NT2/D1 (cell line): ENCODE measurements around the gene GLIPR1L2.
"Not testable (repeated sequence)": the region's sequence is repeated elsewhere in the genome, so short reads cannot be mapped to it uniquely, and the experiment has no call there.

Source experiments
- DNase-seq: peaks from one replicate; pipeline ENCODE4 v3.0.0-alpha.2; 2011; ENCODE audit warnings: low read depth, low spot score
- H3K27me3 ChIP-seq: 2 replicates; pipeline ENCODE4 v1.6.0; 2011; ENCODE audit warnings: mild to moderate bottlenecking; ENCODE audit not compliant: insufficient read length, insufficient read depth
- H3K36me3 ChIP-seq: 2 replicates; pipeline ENCODE4 v1.6.1; 2011; ENCODE audit warnings: mild to moderate bottlenecking, low read length, mixed read lengths; ENCODE audit not compliant: insufficient read depth, insufficient read length
- H3K4me1 ChIP-seq: 2 replicates; pipeline ENCODE4 v1.5.1; 2011; ENCODE audit not compliant: insufficient read depth, insufficient read length
- H3K4me3 ChIP-seq: 2 replicates; pipeline ENCODE4 v1.5.1; 2011; ENCODE audit warnings: low read depth; ENCODE audit not compliant: insufficient read length
- H3K9ac ChIP-seq: 2 replicates; pipeline ENCODE4 v1.6.0; 2011; ENCODE audit warnings: low read depth; ENCODE audit not compliant: insufficient read length
- H3K9me3 ChIP-seq: 2 replicates; pipeline ENCODE4 v1.5.1; 2011; ENCODE audit warnings: mild to moderate bottlenecking, low read length; ENCODE audit not compliant: insufficient read depth
- SUZ12 ChIP-seq: IDR thresholded peaks from 2 replicates; pipeline ENCODE4 v1.6.1; 2011; ENCODE audit not compliant: insufficient read length, insufficient read depth; ENCODE audit errors: extremely low read depth
- YY1 ChIP-seq: IDR thresholded peaks from 2 replicates; pipeline ENCODE4 v1.6.1; 2011; ENCODE audit not compliant: insufficient read length, insufficient read depth
- ZNF274 ChIP-seq: IDR thresholded peaks from 2 replicates; pipeline ENCODE4 v1.6.1; 2011; ENCODE audit warnings: mild to moderate bottlenecking, low read depth, low read length

Gene GLIPR1L2

DNA sequence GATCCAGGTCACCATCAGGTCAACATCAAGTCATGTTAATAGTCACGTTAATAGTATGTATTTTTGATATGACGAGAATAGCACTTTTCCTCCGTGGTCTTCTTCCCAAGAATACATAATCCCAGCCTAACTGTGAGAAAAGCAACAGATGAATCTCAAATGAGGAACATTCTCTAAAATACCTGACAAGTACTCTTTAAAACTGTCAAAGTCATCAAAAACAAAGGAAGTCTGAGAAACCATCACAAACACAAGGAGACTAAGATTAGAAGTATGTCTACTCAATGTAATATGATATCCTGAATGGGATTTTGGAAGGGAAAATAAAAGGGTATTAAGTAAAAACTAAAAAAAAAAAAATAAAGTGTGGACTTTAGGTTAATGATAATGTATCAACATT lies 52.8 kb downstream of the GLIPR1L2 start:
- Histone ChIP-seq H3K9me3 (peaks cover 34% of the 10 kb centered on the region; the same call in 1 of the 2 replicates), H3K9ac (no peak overlapping the region), H3K4me3 (no peak overlapping the region), H3K4me1 (no peaks in the 10 kb centered on the region), H3K36me3 (no peaks in the 10 kb centered on the region), H3K27me3 (no peaks in the 10 kb centered on the region)
- TF ChIP-seq SUZ12, result no peak
- no peak for TF ChIP-seq YY1
- no peak for TF ChIP-seq ZNF274
- DNase-seq, result no peak

DNA sequence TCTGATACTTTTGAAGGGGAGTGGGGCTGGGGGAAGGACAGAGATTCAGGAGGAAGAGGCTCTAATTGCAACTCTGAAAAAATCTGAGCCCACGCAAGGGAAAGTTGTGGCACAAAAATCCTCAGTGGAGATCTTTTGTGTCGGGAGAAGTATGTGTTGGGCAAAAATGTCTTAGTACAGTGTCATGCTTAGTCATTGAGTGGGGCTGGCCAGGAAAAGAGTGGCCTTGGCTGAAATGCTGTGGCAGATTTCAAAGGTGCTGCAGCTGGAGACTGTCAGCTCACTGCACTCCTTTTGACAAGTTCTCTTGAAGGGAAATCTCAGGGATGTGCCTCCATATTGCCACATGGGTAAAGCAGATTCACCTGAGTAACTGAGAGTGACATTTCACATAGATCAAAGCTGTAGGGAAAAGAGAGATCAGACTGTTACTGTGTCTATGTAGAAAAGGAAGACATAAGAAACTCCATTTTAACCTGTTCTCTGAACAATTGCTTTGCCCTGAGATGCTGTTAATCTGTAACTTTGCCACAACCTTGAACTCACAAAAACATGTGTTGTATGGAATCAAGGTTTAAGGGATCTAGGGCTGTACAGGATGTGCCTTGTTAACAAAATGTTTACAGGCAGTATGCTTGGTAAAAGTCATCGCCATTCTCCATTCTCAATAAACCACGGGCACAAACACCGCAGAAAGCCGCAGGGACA lies 53.7 kb downstream of the GLIPR1L2 start:
- Histone ChIP-seq H3K9ac (no peak overlapping the region), H3K27me3 (no peaks in the 10 kb centered on the region), H3K9me3 (peaks cover 34% of the 10 kb centered on the region; the same call in 1 of the 2 replicates), H3K4me1 (no peaks in the 10 kb centered on the region), H3K4me3 (no peak overlapping the region), H3K36me3 (no peaks in the 10 kb centered on the region)
- no peak for DNase-seq
- no peak for TF ChIP-seq YY1
- TF ChIP-seq SUZ12, result no peak
- no peak for TF ChIP-seq ZNF274

GRCh38 chr12:75445137-75445507 lies 54.2 kb downstream of the GLIPR1L2 start:
- H3K36me3 ChIP-seq, H3K27me3 ChIP-seq, DNase-seq, H3K4me1 ChIP-seq, H3K4me3 ChIP-seq, H3K9ac ChIP-seq: not testable (repeated sequence)
- peaks cover 30% of the 10 kb centered on the region; the same call in 1 of the 2 replicates for H3K9me3 ChIP-seq

DNA sequence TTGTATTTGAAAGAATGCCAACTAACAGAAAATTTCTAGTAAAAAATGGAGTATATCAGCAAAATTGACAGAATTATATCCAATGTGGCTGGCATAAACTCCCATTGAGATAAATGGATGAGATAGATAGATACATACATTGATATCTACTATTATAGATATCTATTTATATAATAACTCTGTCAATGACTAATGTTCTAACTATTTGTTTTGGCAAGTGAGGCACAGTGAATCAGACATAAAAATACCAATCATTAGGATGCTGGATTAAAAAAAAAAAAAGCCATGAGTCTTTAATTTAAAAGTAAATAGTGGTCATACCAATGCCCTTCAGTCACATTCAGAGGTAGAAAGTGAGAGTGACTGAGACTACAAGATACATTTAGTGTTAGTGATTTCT lies 56.0 kb downstream of the GLIPR1L2 start:
- TF ChIP-seq YY1 (no peak), SUZ12 (no peak), ZNF274 (no peak)
- H3K9me3 ChIP-seq, result peaks cover 13% of the 10 kb centered on the region; the same call in 1 of the 2 replicates
- DNase-seq, result no peak
- no peaks in the 10 kb centered on the region for H3K36me3 ChIP-seq
- H3K27me3 ChIP-seq, result no peaks in the 10 kb centered on the region
- no peak overlapping the region for H3K4me3 ChIP-seq
- no peaks in the 10 kb centered on the region for H3K4me1 ChIP-seq
- H3K9ac ChIP-seq, result no peak overlapping the region

GRCh38 chr12:75447691-75448393 lies 57.0 kb downstream of the GLIPR1L2 start:
- H3K4me1 ChIP-seq, result no peaks in the 10 kb centered on the region
- no peaks in the 10 kb centered on the region for H3K27me3 ChIP-seq
- no peaks in the 10 kb centered on the region for H3K36me3 ChIP-seq
- H3K9ac ChIP-seq, result no peak overlapping the region
- TF ChIP-seq YY1 (no peak), SUZ12 (no peak), ZNF274 (no peak)
- H3K9me3 ChIP-seq, result 0 out of 2 replicates have a peak, but pooled peaks cover 5% of the 10 kb centered on the region
- no peak overlapping the region for H3K4me3 ChIP-seq
- DNase-seq, result no peak

- H3K4me3 ChIP-seq, result no peak overlapping the region
- peaks cover 18% of the 10 kb centered on the region for H3K9me3 ChIP-seq
- no peaks in the 10 kb centered on the region for H3K36me3 ChIP-seq
- no peaks in the 10 kb centered on the region for H3K27me3 ChIP-seq
- no peak for TF ChIP-seq ZNF274
- TF ChIP-seq SUZ12, result no peak
- no peak for TF ChIP-seq YY1
- no peak for DNase-seq
- H3K4me1 ChIP-seq, result no peaks in the 10 kb centered on the region
- no peak overlapping the region for H3K9ac ChIP-seq
These were observed 61.9 kb downstream of the GLIPR1L2 start for GRCh38 chr12:75452675-75453330.

GRCh38 chr12:75455839-75456238 lies 65.0 kb downstream of the GLIPR1L2 start:
- DNase-seq, result no peak
- Histone ChIP-seq H3K27me3 (no peaks in the 10 kb centered on the region), H3K9ac (no peak overlapping the region), H3K4me1 (no peaks in the 10 kb centered on the region), H3K9me3 (peaks cover 38% of the 10 kb centered on the region), H3K36me3 (no peaks in the 10 kb centered on the region), H3K4me3 (no peak overlapping the region)
- TF ChIP-seq SUZ12, result no peak
- TF ChIP-seq ZNF274, result no peak
- TF ChIP-seq YY1, result no peak
